GM12878 (cell line): ENCODE data around the gene ZNF792. TPM values are rescaled to one million over a fixed set of nuclear protein-coding genes. Genes with fewer than 3 reads are reported as not detected.

Experiments
- ATF2 ChIP-seq: IDR thresholded peaks from 2 replicates; pipeline ENCODE4 v1.6.1; 2012; ENCODE audit warnings: low read length, inconsistent platforms
- BCL11A ChIP-seq: IDR thresholded peaks from 2 replicates; pipeline ENCODE4 v1.6.1; 2011; ENCODE audit warnings: low read depth, low read length
- BHLHE40 ChIP-seq, 2 experiments: fragments of 450-650 bp in 1 of 2; IDR thresholded peaks; 2 replicates each; pipeline ENCODE4 v1.6.1; 2011 to 2017; ENCODE audit warnings: low read depth in 2 of 2, borderline replicate concordance in 1 of 2, improper control_type of control experiment in 1 of 2, low read length in 1 of 2, mild to moderate bottlenecking in 1 of 2
- BRCA1 ChIP-seq: IDR thresholded peaks from 2 replicates; pipeline ENCODE4 v1.6.1; 2011; ENCODE audit warnings: low read depth, low read length, improper control_type of control experiment
- CHD4 ChIP-seq: fragments of 200-600 bp; sonication (generic); IDR thresholded peaks from 2 replicates; pipeline ENCODE4 v1.6.1; 2016; ENCODE audit warnings: mild to moderate bottlenecking
- CUX1 ChIP-seq: IDR thresholded peaks from 2 replicates; pipeline ENCODE4 v1.6.1; 2012; ENCODE audit warnings: improper control_type of control experiment, low read depth, low read length; ENCODE audit not compliant: insufficient replicate concordance
- DPF2 ChIP-seq: fragments of 450-650 bp; IDR thresholded peaks from 2 replicates; pipeline ENCODE4 v1.6.1; 2017; ENCODE audit warnings: mild to moderate bottlenecking
- ELK1 ChIP-seq: IDR thresholded peaks from 2 replicates; pipeline ENCODE4 v1.6.1; 2012; ENCODE audit warnings: low read depth, low read length, improper control_type of control experiment
- LARP7 ChIP-seq: fragments of 450-650 bp; IDR thresholded peaks from 2 replicates; pipeline ENCODE4 v1.6.1; 2017; ENCODE audit warnings: mild to moderate bottlenecking
- NBN ChIP-seq: fragments of 450-650 bp; IDR thresholded peaks from 2 replicates; pipeline ENCODE4 v1.6.1; 2016
- TARDBP ChIP-seq: IDR thresholded peaks from 2 replicates; pipeline ENCODE4 v1.6.1; 2016; ENCODE audit warnings: borderline replicate concordance
- ZBED1 ChIP-seq: IDR thresholded peaks from 2 replicates; pipeline ENCODE4 v1.6.1; 2016; ENCODE audit warnings: borderline replicate concordance
- ZBTB11 ChIP-seq: fragments of 450-650 bp; formaldehyde crosslinking; IDR thresholded peaks from 2 replicates; pipeline ENCODE4 v1.5.0; 2022; ENCODE audit warnings: mild to moderate bottlenecking, missing genetic modification characterization
- ZBTB4 ChIP-seq: fragments of 450-650 bp; formaldehyde crosslinking; IDR thresholded peaks from 2 replicates; pipeline ENCODE4 v1.4.0; 2022; ENCODE audit warnings: mild to moderate bottlenecking, moderate library complexity
- ZNF207 ChIP-seq: fragments of 450-650 bp; IDR thresholded peaks from 2 replicates; pipeline ENCODE4 v1.6.1; 2014; ENCODE audit warnings: antibody characterized with exemption, mild to moderate bottlenecking, borderline replicate concordance
- polyA plus RNA-seq, 11 experiments: library from polyadenylated mRNA; depleted of rRNA in 4 of 11; unstranded in 6 of 11; stranded (reverse) in 5 of 11; fragments of >200 nt; fragmentation: Nextera tagmentation in 4 of 11; fragmentation: Illumina TruSeq in 1 of 11; extraction: Ambion mirVana in 4 of 11; extraction: Trizol in 1 of 11; gene quantifications; 1 replicate in 1 of 11; 2 replicates in 10 of 11; pipeline versions ENCODE4 v1.2.1 to v1.2.3, GENCODE V29; 2011 to 2016; ENCODE audit warnings: inconsistent platforms in 2 of 11, missing spikeins in 2 of 11, low read depth in 1 of 11
- total RNA-seq, 4 experiments: library from RNA; depleted of rRNA in 3 of 4; stranded (reverse); fragments of >200 nt in 3 of 4; fragmentation: Illumina TruSeq in 1 of 4; extraction: Trizol in 1 of 4; gene quantifications; 2 replicates each; pipeline versions ENCODE4 v1.2.1 to v1.2.3, GENCODE V29; 2013 to 2021

Gene ZNF792
- total and polyA plus RNA-seq, 10 of the 15 experiments (the other 5 are each of a cell fraction or from before 2014, with no cell fraction given), result 0.53 to 4.8 (median 1.3) TPM

GRCh38 chr19:34963573-34964406 is at the start of gene ZNF792 (continued):
- TF ChIP-seq ELK1, result no peak
- no peak for TF ChIP-seq BRCA1
- peak; percentile 46; the same call in 1 of the 2 replicates for TF ChIP-seq DPF2
- no peak for TF ChIP-seq ZBED1
- TF ChIP-seq ZBTB4 (CRISPR knock-in tag), result no peak
- TF ChIP-seq CHD4, result no peak
- no peak for TF ChIP-seq ZBTB11 (CRISPR knock-in tag)
- no peak for TF ChIP-seq CUX1
- TF ChIP-seq ZNF207, result no peak
- no peak for TF ChIP-seq BCL11A
- peak; percentile 45; the same call in 1 of the 2 replicates for TF ChIP-seq LARP7
- no peak for TF ChIP-seq TARDBP
- peak in 1 of 2 experiments; percentile 36; a peak in 1 of 4 replicates for TF ChIP-seq BHLHE40 (IDR thresholded peaks at IDR 0.05; ENCODE audit: borderline replicate concordance in 1 of 2, low read depth in 2 of 2, low read length in 1 of 2)
- TF ChIP-seq ATF2, result no peak
- 0 out of 2 replicates have a peak, but pooled peaks have one; percentile 43 for TF ChIP-seq NBN
